Measurements from ENCODE around the gene FMNL2. TPM values are rescaled to one million over a fixed set of nuclear protein-coding genes. Genes with fewer than 3 reads are reported as not detected.

FMNL2 gene
- total RNA-seq, 1 experiment from 2014 or later = 33.6 TPM

GRCh38 chr2:152466041-152466440 is 131.1 kb downstream of the FMNL2 start:
- no peaks in the 10 kb centered on the region for H4K20me1 ChIP-seq (ENCODE audit: control insufficient read depth, insufficient read depth, insufficient read length)
- H3K4me2 ChIP-seq (ENCODE audit: insufficient read depth, insufficient read length, low read length) = no peak overlapping the region
- TF ChIP-seq CTCF (conservative IDR thresholded peaks at IDR 0.05) = no peak; the same call in 2 of the 3 replicates

More at GRCh38 chr2:152466041-152466440, 131.1 kb downstream of the FMNL2 start:
- no peak overlapping the region for H3K4me3 Mint-ChIP-seq
- no peaks in the 10 kb centered on the region for H3K27me3 Mint-ChIP-seq (ENCODE audit: low read depth)
- H3K79me2 ChIP-seq (ENCODE audit: insufficient read depth, low read length) = peaks cover 2% of the 10 kb centered on the region; the same call in 1 of the 2 replicates
- DNase-seq = no peak
- no peak overlapping the region for H3K14ac ChIP-seq (ENCODE audit: insufficient read depth, low read length)
- no peaks in the 10 kb centered on the region; a peak in 1 of 5 replicates for H3K9me3 Mint-ChIP-seq
- H2BK12ac ChIP-seq (ENCODE audit: insufficient read length, low read depth, low read length) = no peak overlapping the region
- H2BK120ac ChIP-seq (ENCODE audit: low read depth, low read length, poor library complexity, severe bottlenecking) = no peak overlapping the region
- H3K4me1 ChIP-seq (ENCODE audit: insufficient read depth, low read length) = peaks cover 12% of the 10 kb centered on the region; the same call in 1 of the 2 replicates
- no peak overlapping the region for H3T11ph ChIP-seq (ENCODE audit: low read length)
- H2BK5ac ChIP-seq (ENCODE audit: insufficient read length, low read length) = no peak overlapping the region
- H3K9ac ChIP-seq (ENCODE audit: extremely low read depth, insufficient read length, low read length) = no peak overlapping the region
- H3K4me1 Mint-ChIP-seq = peaks cover 72 to 76% of the 10 kb centered on the region in 2 experiments
- no CpG with 5 or more reads among the region's 6 CpGs for WGBS (ENCODE audit: extremely low coverage, insufficient read length, low lambda C conversion rate)
- no peak overlapping the region for H3K23ac ChIP-seq (ENCODE audit: insufficient read length, low read depth, low read length)
- H3K56ac ChIP-seq (ENCODE audit: insufficient read length, low read depth, low read length) = no peak overlapping the region
- H2BK20ac ChIP-seq (ENCODE audit: low read depth, low read length, poor library complexity, severe bottlenecking) = no peak overlapping the region
- no peaks in the 10 kb centered on the region for H3K79me1 ChIP-seq (ENCODE audit: insufficient read depth, low read depth, low read length, poor library complexity, severe bottlenecking)
- no peak overlapping the region for H3K27ac ChIP-seq (ENCODE audit: insufficient read length, low read depth, low read length)
- H3K4ac ChIP-seq (ENCODE audit: low read depth, low read length) = no peak overlapping the region
- no peak overlapping the region for H2AK5ac ChIP-seq (ENCODE audit: insufficient read length, low read length)
- no peaks in the 10 kb centered on the region for H3K27me3 ChIP-seq (ENCODE audit: insufficient read depth, low read length)
- no peak overlapping the region for H2BK15ac ChIP-seq (ENCODE audit: low read depth, low read length)
- H3K23me2 ChIP-seq (ENCODE audit: insufficient read length, low read depth, low read length, poor library complexity, severe bottlenecking) = no peaks in the 10 kb centered on the region
- H4K91ac ChIP-seq (ENCODE audit: insufficient read length, low read depth, low read length) = no peak overlapping the region
- no peak overlapping the region for H4K8ac ChIP-seq (replicated peaks; ENCODE audit: insufficient read length, low read depth, low read length)
- no peaks in the 10 kb centered on the region; a peak in 1 of 7 replicates for H3K36me3 Mint-ChIP-seq (ENCODE audit: insufficient read depth in 1 of 3, low read depth in 3 of 3)
- H4K5ac ChIP-seq (ENCODE audit: insufficient read length, low read depth, low read length) = no peak overlapping the region
- H3K18ac ChIP-seq (ENCODE audit: insufficient read length, low read depth, low read length) = no peak overlapping the region
- H2AFZ ChIP-seq (ENCODE audit: low read length) = no peak overlapping the region
- H3K9me3 ChIP-seq (ENCODE audit: control insufficient read depth, low read depth, low read length) = no peaks in the 10 kb centered on the region
- H3K27ac Mint-ChIP-seq = no peak overlapping the region

Measured in H9 (cell line).